GM19240 (cell line): Measurements from ENCODE around the gene SLC6A3.

Experiments used
- DNase-seq: peaks from one replicate; pipeline ENCODE4 v3.0.0; 2011; ENCODE audit warnings: low spot score; ENCODE audit not compliant: insufficient read length

The SLC6A3 gene

GRCh38 chr5:1445313-1445688 lies at the start of gene SLC6A3:
SLC6A3 (minus strand) TSS chr5:1445440; CDS start chr5:1443197, 2,243 bp downstream.
- DNase-seq: no peak

DNA sequence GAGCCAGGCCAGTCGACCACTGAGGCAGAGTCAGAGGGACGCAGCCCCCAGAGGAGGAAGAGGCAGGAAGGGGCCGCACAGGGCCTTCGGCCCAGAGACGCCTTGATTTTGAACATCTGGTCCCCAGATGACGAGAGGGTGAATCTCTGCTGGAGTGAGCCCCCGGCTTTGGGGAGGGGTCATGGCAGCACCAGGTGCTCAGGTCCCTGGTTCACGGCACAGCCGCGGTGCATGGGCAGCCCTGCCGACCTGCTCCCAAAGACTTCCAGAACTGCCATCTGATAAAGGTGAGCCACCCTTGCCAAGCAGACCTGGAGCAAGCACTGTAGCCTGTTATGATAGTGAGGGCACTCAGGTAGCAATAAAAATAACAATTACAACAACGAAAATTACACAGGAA lies 48.7 kb upstream of the SLC6A3 start:
- DNase-seq: no peak

- DNase-seq: no peak
These were observed 48.2 kb upstream of the SLC6A3 start for GRCh38 chr5:1493413-1493812.

DNA sequence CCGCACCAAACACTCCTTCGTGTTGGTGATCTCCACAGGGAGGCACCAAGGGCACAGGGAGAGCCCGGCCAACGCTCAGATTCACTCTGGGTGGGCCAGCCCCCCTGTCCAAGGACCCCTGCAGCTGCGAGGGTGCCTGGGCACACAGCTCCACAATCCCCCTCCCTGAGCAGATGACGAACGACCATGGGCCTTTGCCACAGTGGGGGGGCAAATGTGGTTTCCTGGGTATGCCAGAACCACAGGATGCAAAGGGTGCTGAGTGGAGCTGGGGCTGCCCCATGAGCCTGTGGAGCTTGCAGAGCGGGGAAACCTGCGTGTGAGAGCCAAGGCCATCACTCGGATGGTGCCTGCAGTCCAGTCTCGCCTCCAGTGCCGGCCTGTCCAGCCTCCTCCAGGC lies 47.5 kb upstream of the SLC6A3 start:
- DNase-seq: no peak

DNA sequence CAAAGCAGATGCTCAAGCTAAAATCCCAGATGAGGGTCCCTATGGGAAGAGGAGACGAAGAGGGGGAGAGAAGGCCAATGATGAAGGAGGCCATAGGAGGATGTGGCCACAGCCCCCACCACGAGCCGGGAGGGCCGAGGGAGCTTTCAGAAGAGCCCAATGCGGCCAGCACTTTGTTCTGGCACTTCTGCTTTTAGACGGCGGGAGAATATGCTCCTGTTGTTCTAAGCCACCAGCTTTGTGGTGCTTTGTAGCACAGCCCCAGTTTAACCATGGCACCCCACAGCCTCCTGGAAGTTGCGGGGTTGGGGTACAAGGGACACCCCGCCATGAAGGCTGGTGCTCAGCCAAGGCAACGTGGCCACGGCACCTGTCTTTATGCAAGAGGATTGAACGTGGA lies 45.1 kb upstream of the SLC6A3 start:
- no peak for DNase-seq

DNA sequence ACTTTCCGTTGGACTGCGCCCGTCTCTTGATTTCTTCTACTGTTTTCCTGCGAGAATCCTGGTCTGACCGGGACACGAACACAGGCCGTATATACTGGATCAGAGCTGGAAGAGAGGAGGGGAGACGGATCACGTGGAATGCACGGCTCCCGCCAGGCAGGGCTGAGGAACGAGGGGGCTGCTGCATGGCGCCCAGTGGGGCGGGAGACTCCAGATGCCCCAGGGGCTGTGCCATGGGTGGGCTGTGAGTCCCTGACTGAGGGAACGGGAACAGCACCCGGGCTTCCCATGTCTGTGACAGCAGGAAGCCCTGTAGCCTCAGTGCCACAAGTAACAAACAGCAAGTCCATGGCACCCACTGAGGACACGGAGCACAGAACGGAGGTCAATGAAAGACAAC lies 44.5 kb upstream of the SLC6A3 start:
- DNase-seq: no peak

DNA sequence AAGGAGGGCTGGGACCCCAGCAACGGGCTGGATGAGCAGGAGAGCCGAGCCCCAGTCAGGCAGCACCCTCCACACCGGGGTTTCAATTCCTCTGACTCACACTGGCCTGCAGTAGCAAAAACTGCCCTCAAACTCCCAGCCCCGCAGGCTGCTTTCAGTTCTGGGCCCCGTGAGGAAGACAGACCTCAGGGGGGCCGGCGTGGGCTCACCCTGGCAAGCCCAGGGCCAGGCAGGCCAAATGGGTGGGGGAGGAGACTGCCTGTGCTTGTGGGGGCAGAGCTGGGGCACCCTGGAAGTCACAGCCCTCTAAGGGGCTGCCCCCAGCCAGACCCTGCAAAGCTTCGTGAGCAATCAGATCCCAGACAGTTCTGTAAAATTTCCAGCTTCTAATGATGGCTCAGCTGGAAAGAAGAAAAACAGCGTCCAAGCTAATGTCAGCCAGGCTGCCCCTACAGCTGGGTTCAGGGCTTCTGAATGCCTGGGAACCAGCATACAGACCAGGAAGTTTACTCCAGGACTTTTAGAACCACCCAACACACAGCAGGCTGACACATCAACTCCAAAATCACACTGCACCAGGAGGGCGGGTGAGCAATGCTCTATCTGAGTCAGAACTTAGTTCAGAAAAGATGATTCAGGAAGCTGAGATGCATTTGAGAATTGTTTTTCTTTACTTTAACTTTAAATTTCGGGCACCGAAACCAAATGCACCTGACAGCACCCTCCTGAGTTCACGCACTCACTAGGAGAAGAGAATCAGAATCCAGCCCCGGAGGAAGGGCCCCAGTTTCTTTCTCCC lies 43.8 kb upstream of the SLC6A3 start:
- no peak for DNase-seq

- DNase-seq: no peak
These were observed 42.0 kb upstream of the SLC6A3 start for GRCh38 chr5:1487079-1487764.

DNA sequence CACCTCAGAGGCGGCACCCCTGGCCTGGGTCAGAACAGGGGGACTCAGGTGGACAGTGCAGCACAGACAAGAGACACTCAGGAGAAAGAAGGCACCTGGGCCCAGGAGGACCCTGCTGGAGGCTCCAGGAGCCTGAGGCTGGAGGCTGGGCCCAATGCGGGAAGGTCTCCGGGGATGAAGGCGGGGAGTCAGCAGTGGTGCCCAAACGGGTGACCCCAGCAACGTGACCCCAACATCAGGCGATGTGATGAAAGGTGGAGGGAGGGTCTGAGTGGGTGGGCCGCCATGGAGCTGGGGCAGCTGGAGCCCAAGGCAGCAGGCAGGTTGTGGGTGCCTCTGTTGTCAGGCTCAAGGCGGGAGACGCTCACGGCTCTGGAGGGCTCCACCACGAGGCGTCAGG lies 41.0 kb upstream of the SLC6A3 start:
- no peak for DNase-seq

GRCh38 chr5:1485579-1486118 lies 40.4 kb upstream of the SLC6A3 start:
- DNase-seq: no peak

GRCh38 chr5:1484730-1485578 lies 39.7 kb upstream of the SLC6A3 start:
- peak; percentile 67 for DNase-seq

DNA sequence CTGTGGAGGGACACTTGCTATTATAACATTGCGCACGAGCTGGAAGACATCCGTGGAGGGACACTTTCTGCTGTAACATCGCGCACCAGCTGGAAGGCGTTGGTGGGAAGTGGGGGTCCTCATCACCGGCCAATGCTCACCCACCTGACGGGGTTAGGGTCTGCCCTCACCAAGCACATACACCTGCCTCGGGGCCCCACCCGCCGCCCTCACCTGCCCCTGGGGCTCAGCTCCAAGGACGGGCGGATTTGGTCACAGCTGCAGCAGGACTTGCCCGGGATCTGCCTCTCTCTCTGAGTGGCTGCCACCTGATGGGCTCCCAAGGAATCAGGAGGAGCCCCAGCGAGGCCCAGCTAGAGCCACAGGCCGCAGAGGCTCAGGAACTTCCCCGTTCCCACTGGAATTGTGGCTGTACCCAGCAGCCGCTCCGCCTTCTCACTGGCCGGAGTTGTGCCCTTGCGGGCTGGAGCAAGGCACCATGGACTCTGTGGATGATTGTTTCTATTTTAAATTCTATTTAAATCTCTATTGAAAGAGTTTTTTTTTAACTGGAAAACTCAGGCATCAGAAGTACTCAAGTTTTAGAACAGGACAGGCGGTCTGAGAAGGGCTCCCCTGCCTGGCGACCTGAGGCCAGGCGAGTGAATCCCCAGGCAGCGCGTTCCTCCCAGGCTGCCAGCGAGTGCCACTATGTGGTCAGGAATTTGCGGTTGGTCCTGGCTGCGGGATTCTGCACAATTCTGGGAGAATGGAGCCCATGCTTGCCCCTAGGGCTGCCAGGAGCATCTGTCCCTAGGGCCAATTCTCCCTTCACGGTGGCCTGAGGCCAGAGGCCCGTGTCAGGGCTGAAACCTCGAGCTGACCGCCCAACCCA lies 38.9 kb upstream of the SLC6A3 start:
- no peak for DNase-seq

DNA sequence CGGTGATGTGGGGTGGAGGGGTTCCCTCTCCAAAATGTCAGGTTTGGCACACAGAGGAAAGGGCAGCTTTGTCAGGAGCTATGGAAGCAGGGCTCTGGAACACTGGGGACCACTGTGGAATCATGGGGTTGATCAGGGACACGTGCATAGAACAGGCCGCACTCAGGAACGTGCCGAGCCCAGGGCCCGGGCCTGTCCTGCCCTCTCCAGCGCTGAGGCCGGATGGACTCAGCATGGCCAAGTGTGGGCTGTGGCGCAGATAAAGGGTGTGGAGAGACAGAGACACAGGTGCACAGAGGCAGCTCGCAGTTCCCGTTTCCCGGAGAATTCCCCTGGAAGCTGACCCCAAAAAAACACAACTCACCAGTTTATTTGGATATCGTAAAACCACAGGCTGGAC lies 37.8 kb upstream of the SLC6A3 start:
- DNase-seq: no peak

GRCh38 chr5:1481959-1482331 lies 36.7 kb upstream of the SLC6A3 start:
- no peak for DNase-seq

DNA sequence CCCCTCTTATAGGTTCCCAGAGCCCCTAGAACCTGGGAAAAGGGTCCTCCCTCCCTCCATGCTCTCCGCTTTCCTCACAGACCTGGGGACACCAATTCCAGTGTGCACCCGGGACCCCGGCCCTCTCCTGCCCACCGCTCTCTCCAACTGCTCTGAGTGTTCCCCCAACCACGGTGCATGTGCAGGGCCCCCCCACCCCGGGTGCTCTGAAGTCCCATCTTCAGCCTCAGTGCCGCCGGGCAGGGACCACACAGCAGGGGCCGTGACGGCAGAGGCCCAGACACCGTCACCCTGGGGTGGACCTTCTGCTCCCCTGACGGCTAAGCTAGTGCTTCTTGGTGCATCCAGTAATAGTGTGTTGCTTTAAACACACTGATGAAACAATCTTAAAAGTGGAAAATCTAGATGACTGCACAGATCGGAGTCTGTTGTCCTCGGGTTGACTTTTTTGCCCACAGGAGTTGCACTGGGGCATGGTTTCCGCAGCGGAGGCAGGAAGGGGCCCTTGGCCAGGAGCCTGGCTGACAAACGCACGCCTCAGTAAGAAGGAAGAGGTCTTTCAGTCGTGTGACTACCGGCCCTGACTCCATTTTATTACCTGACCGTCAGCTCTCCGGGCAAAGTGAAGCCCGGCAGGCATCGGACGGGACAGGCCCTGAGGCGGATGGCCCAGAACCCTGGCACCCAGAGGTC lies 36.2 kb upstream of the SLC6A3 start:
- no peak for DNase-seq

DNA sequence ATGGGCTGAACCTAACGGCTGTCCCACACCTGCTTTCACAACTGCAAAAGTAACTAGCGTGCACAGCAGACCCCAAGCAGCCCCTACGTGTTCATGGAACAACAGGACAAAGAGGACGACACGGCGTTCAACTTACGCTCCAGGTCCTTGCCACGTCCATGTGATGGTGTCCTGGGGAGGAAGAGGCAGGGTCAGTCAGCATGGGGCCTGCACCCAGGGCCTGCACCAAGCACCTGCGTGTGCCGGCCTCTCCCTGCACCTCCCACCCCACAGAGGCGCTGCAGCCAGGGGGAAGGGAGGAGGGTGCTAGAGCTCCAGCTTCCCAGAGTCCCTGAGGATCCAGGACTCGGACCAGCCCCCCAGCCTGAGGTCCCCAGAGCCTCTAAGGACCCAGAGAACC lies 35.6 kb upstream of the SLC6A3 start:
- DNase-seq: no peak

GRCh38 chr5:1480217-1480616 lies 35.0 kb upstream of the SLC6A3 start:
- no peak for DNase-seq

DNA sequence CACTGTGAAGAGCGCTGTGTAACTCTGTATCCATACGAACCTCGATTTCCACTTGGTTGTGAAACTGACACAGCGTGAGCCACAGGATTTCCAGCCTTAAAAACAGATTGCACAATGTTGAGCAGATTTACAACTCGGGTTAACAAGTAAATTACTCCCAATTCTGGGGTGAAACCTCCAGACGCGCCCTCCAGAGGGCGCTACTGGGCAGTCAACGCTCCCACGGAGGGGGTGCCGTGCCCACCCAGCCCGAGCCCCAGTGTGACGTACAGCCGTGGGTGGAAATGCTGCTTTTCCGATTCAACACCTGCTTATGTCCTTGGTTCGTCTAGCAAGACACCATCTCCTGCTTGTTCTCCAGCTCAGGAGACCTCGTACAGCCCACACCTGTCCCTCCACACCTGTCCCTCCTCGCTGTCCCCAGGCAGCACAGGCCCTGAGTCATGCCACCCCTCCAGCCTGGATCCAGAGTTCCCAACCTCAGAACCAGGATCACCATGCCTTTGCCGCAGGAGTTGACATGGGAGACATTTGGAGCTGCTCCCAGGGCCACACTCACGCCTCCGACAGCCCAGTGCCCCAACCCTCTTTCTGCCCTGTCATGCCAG lies 34.4 kb upstream of the SLC6A3 start:
- peak; percentile 64 for DNase-seq

DNA sequence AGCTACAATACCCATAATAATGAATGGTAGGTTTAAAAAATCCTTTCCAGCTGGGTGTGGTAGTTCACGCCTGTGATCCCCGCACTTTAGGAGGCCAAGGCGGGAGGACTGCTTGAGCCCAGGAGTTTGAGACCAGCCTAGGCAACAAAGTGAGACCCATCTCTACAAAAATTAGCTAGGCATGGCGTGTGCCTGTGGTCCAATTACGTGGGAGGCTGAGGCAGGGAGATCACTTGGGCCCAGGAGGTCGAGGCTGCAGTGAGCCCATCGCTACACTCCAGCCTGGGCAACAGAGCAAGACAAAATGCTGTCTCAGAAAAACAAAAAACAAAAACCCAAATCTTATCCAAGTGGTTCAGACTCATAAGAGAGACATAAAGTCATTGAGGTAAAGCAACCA lies 33.8 kb upstream of the SLC6A3 start:
- DNase-seq: no peak
